GM12872 (cell line): ENCODE measurements around the gene IL3.

ENCODE experiments used
- CTCF ChIP-seq: IDR thresholded peaks from 3 replicates; pipeline ENCODE4 v1.5.1; 2011; ENCODE audit warnings: low read depth, mild to moderate bottlenecking, low read length, moderate library complexity; ENCODE audit not compliant: insufficient read depth

IL3 gene

DNA sequence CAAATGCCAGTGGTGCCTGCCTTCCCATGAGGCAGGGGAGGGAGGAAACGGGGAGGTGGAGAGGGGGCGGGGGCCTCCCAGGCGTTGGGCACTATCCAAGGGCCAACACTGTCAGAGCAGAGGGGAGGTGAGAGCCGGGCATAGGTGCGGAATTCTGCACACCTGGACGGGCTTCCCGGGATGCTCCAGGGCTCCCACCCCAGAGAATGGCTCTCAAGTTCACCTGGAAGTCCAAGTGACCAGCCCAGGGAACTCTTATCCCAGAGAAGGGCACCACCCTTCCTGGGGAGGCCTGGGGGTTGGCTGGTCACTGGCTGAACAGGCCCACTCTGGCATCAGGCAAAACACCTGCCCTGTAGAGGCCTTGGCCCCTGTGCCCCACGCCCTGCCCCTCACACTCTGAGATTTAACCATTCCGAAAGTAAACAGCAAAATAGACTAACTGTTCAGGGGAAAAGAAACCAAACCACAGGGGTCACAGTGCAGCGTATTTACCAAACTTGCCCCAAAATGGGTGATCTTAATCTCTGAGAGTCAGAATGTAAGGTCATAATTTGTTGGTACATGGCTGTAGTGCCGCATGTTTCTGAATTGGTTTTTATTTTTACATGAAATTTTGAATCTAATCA lies 15.9 kb downstream of the IL3 start:
- TF ChIP-seq CTCF, result no peak

DNA sequence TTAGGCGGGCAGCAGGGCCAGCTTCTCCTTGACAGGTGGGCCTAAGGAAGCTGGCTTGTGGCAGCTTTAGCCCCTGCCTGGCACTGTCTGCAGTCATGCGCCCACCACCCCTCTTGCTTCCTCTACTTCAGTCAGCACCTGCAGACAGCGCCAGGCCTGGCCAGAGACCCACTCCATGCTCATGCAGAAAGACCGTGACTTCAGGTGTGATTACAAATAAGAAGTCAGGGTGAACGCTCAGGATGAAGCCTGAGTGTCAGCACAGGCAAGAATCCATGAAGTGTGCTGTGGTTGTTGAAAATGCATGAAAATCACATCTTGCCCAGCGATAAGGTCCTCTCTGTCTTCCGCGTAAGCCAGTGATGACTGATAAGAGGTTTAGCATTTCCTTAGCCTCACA lies 16.5 kb downstream of the IL3 start:
- TF ChIP-seq CTCF, result no peak

- TF ChIP-seq CTCF, result no peak
Measured at GRCh38 chr5:132079081-132079480, 18.6 kb downstream of the IL3 start.

GRCh38 chr5:132079619-132080018 lies 19.2 kb downstream of the IL3 start:
- TF ChIP-seq CTCF, result no peak

DNA sequence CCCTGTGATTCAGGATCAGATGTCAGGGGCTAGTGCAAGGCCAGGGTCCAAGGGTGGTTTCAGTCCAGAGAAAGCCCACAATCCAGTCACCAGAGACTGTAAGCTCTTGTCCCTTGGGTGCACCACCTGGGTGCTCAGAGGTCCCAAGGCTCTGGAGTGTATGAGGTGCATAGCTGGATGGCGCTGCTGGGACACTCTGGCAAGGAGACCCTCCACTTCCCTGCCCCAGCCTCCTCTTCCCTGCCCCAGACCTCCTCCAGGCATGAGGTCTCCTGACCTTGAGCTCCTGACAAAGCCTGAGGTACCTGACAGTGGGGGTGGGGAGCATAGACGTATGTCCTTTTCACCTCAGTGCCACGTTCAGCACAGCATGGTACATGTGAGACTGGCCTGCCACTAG lies 20.1 kb downstream of the IL3 start:
- no peak for TF ChIP-seq CTCF

DNA sequence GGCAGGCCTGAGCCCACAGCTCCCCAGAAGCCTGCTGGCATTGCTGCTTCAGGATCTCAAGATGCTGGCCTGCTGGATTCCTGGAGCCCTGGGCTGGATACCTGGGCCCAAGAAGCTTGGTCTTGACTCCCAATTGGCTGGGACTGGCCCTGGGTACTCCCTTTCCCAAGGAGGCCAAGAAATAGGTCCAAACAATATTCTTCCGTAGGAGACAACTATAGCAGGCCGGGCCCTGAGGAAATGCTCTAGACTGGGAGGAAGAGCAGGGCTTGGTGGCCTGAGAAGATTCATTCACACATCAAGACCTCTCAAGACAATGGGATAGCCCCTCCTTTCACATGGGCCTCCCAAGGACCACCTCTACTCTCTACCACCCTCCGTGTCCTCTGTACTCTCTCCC lies 21.0 kb downstream of the IL3 start:
- TF ChIP-seq CTCF, result no peak

- no peak for TF ChIP-seq CTCF
Measured at GRCh38 chr5:132082329-132083023, 22.0 kb downstream of the IL3 start.
